ENCODE data around the gene ZP4. TPM values are rescaled to one million over a fixed set of nuclear protein-coding genes. Genes with fewer than 3 reads are reported as not detected.

The ZP4 gene
- total and polyA plus RNA-seq, 5 donors from 2014 or later: not detected

- no peak overlapping the region for H3K4me3 Mint-ChIP-seq
- H3K4me1 ChIP-seq (ENCODE audit: control insufficient read depth, insufficient read depth, low read length, poor library complexity, severe bottlenecking): no peaks in the 10 kb centered on the region
- H3K9me3 Mint-ChIP-seq: peaks cover 0 to 4% (median 1%) of the 10 kb centered on the region in 7 donors
- no peak overlapping the region for H3K4me3 ChIP-seq (ENCODE audit: low read depth, low read length)
- no peak overlapping the region for H3K27ac Mint-ChIP-seq
- H3K9me3 ChIP-seq (ENCODE audit: control insufficient read depth in 2 of 2, low read length in 2 of 2): no peaks in the 10 kb centered on the region
- H3K36me3 Mint-ChIP-seq: no peaks in the 10 kb centered on the region
- H3K36me3 ChIP-seq (ENCODE audit: control insufficient read depth, insufficient read depth, low read length): no peaks in the 10 kb centered on the region
- no peaks in the 10 kb centered on the region for H3K4me1 Mint-ChIP-seq
- no peak overlapping the region for H3K27ac ChIP-seq (ENCODE audit: insufficient read depth, low read length, poor library complexity, severe bottlenecking)
- no peaks in the 10 kb centered on the region for H3K27me3 Mint-ChIP-seq
- no peaks in the 10 kb centered on the region for H3K27me3 ChIP-seq (ENCODE audit: control insufficient read depth, insufficient read depth, low read length)
- DNase-seq (no peak), ATAC-seq (ENCODE audit: low read depth in 2 of 2) (no peak)
Measured at GRCh38 chr1:237891266-237891665, 544 bp upstream of the ZP4 start.

GRCh38 chr1:237890416-237890815, 306 bp downstream of the ZP4 start:
- Histone ChIP-seq H3K36me3 (ENCODE audit: control insufficient read depth, insufficient read depth, low read length) (no peaks in the 10 kb centered on the region), H3K27ac (ENCODE audit: insufficient read depth, low read length, poor library complexity, severe bottlenecking) (no peak overlapping the region), H3K4me3 (ENCODE audit: low read depth, low read length) (no peak overlapping the region), H3K4me1 (ENCODE audit: control insufficient read depth, insufficient read depth, low read length, poor library complexity, severe bottlenecking) (no peaks in the 10 kb centered on the region), H3K9me3 (ENCODE audit: control insufficient read depth in 2 of 2, low read length in 2 of 2) (no peaks in the 10 kb centered on the region), H3K27me3 (ENCODE audit: control insufficient read depth, insufficient read depth, low read length) (no peaks in the 10 kb centered on the region)
- Mint-ChIP-seq H3K9me3 (peaks cover 0 to 6% (median 3%) of the 10 kb centered on the region in 7 donors), H3K4me1 (no peaks in the 10 kb centered on the region), H3K27me3 (no peaks in the 10 kb centered on the region), H3K36me3 (no peaks in the 10 kb centered on the region), H3K4me3 (no peak overlapping the region), H3K27ac (no peak overlapping the region)
- DNase-seq: no peak
- no peak for ATAC-seq (ENCODE audit: low read depth in 2 of 2)

GRCh38 chr1:237888143-237888542, 2.6 kb downstream of the ZP4 start:
- no peaks in the 10 kb centered on the region for H3K36me3 ChIP-seq (ENCODE audit: control insufficient read depth, insufficient read depth, low read length)
- peaks cover 0 to 8% (median 3%) of the 10 kb centered on the region in 7 donors for H3K9me3 Mint-ChIP-seq
- no peaks in the 10 kb centered on the region for H3K27me3 Mint-ChIP-seq
- H3K27ac Mint-ChIP-seq: no peak overlapping the region
- no peak for ATAC-seq (ENCODE audit: low read depth in 2 of 2)
- no peaks in the 10 kb centered on the region for H3K4me1 ChIP-seq (ENCODE audit: control insufficient read depth, insufficient read depth, low read length, poor library complexity, severe bottlenecking)
- no peak overlapping the region for H3K4me3 ChIP-seq (ENCODE audit: low read depth, low read length)
- H3K4me3 Mint-ChIP-seq: no peak overlapping the region
- H3K36me3 Mint-ChIP-seq: no peaks in the 10 kb centered on the region
- no peaks in the 10 kb centered on the region for H3K27me3 ChIP-seq (ENCODE audit: control insufficient read depth, insufficient read depth, low read length)
- no peak overlapping the region for H3K27ac ChIP-seq (ENCODE audit: insufficient read depth, low read length, poor library complexity, severe bottlenecking)
- no peaks in the 10 kb centered on the region for H3K4me1 Mint-ChIP-seq
- no peak for DNase-seq
- no peaks in the 10 kb centered on the region for H3K9me3 ChIP-seq (ENCODE audit: control insufficient read depth in 2 of 2, low read length in 2 of 2)

- DNase-seq (no peak), ATAC-seq (ENCODE audit: low read depth in 2 of 2) (no peak)
- H3K36me3 Mint-ChIP-seq: no peaks in the 10 kb centered on the region
- Histone ChIP-seq H3K27me3 (ENCODE audit: control insufficient read depth, insufficient read depth, low read length) (no peaks in the 10 kb centered on the region), H3K36me3 (ENCODE audit: control insufficient read depth, insufficient read depth, low read length) (no peaks in the 10 kb centered on the region), H3K4me3 (ENCODE audit: low read depth, low read length) (no peak overlapping the region), H3K27ac (ENCODE audit: insufficient read depth, low read length, poor library complexity, severe bottlenecking) (no peak overlapping the region), H3K4me1 (ENCODE audit: control insufficient read depth, insufficient read depth, low read length, poor library complexity, severe bottlenecking) (no peaks in the 10 kb centered on the region), H3K9me3 (ENCODE audit: control insufficient read depth in 2 of 2, low read length in 2 of 2) (no peaks in the 10 kb centered on the region)
- no peaks in the 10 kb centered on the region for H3K4me1 Mint-ChIP-seq
- peaks cover 3 to 11% (median 5%) of the 10 kb centered on the region in 7 donors for H3K9me3 Mint-ChIP-seq
- no peaks in the 10 kb centered on the region for H3K27me3 Mint-ChIP-seq
- no peak overlapping the region for H3K27ac Mint-ChIP-seq
- H3K4me3 Mint-ChIP-seq: no peak overlapping the region
Measured at GRCh38 chr1:237887542-237887941, 3.2 kb downstream of the ZP4 start.

GRCh38 chr1:237884237-237884636, 6.5 kb downstream of the ZP4 start:
- Histone ChIP-seq H3K36me3 (ENCODE audit: control insufficient read depth, insufficient read depth, low read length) (no peaks in the 10 kb centered on the region), H3K9me3 (ENCODE audit: control insufficient read depth in 2 of 2, low read length in 2 of 2) (no peaks in the 10 kb centered on the region), H3K27ac (ENCODE audit: insufficient read depth, low read length, poor library complexity, severe bottlenecking) (no peak overlapping the region), H3K4me1 (ENCODE audit: control insufficient read depth, insufficient read depth, low read length, poor library complexity, severe bottlenecking) (no peaks in the 10 kb centered on the region), H3K4me3 (ENCODE audit: low read depth, low read length) (no peak overlapping the region), H3K27me3 (ENCODE audit: control insufficient read depth, insufficient read depth, low read length) (no peaks in the 10 kb centered on the region)
- Mint-ChIP-seq H3K36me3 (no peaks in the 10 kb centered on the region), H3K27me3 (peaks cover 4% of the 10 kb centered on the region), H3K4me1 (no peaks in the 10 kb centered on the region), H3K27ac (no peak overlapping the region), H3K4me3 (no peak overlapping the region), H3K9me3 (peaks cover 0 to 11% (median 6%) of the 10 kb centered on the region in 7 donors)
- no peak for ATAC-seq (ENCODE audit: low read depth in 2 of 2)
- no peak for DNase-seq

GRCh38 chr1:237879195-237879594, 11.5 kb downstream of the ZP4 start:
- Mint-ChIP-seq H3K4me3 (no peak overlapping the region), H3K4me1 (no peaks in the 10 kb centered on the region), H3K27me3 (peaks cover 4% of the 10 kb centered on the region), H3K9me3 (peaks cover 0 to 7% (median 4%) of the 10 kb centered on the region in 7 donors), H3K27ac (peak overlapping the region in 1 of 3 donors; percentile 16), H3K36me3 (no peaks in the 10 kb centered on the region)
- Histone ChIP-seq H3K27ac (ENCODE audit: insufficient read depth, low read length, poor library complexity, severe bottlenecking) (no peak overlapping the region), H3K36me3 (ENCODE audit: control insufficient read depth, insufficient read depth, low read length) (no peaks in the 10 kb centered on the region), H3K27me3 (ENCODE audit: control insufficient read depth, insufficient read depth, low read length) (no peaks in the 10 kb centered on the region), H3K4me1 (ENCODE audit: control insufficient read depth, insufficient read depth, low read length, poor library complexity, severe bottlenecking) (no peaks in the 10 kb centered on the region), H3K9me3 (ENCODE audit: control insufficient read depth in 2 of 2, low read length in 2 of 2) (no peaks in the 10 kb centered on the region), H3K4me3 (ENCODE audit: low read depth, low read length) (no peak overlapping the region)
- DNase-seq (no peak), ATAC-seq (ENCODE audit: low read depth in 2 of 2) (no peak)

GRCh38 chr1:237878406-237878805, 12.3 kb downstream of the ZP4 start:
- Histone ChIP-seq H3K4me3 (ENCODE audit: low read depth, low read length) (no peak overlapping the region), H3K27ac (ENCODE audit: insufficient read depth, low read length, poor library complexity, severe bottlenecking) (no peak overlapping the region), H3K36me3 (ENCODE audit: control insufficient read depth, insufficient read depth, low read length) (no peaks in the 10 kb centered on the region), H3K9me3 (ENCODE audit: control insufficient read depth in 2 of 2, low read length in 2 of 2) (no peaks in the 10 kb centered on the region), H3K27me3 (ENCODE audit: control insufficient read depth, insufficient read depth, low read length) (no peaks in the 10 kb centered on the region), H3K4me1 (ENCODE audit: control insufficient read depth, insufficient read depth, low read length, poor library complexity, severe bottlenecking) (no peaks in the 10 kb centered on the region)
- H3K4me3 Mint-ChIP-seq: no peak overlapping the region
- H3K36me3 Mint-ChIP-seq: no peaks in the 10 kb centered on the region
- no peak overlapping the region for H3K27ac Mint-ChIP-seq
- ATAC-seq (ENCODE audit: low read depth in 2 of 2) (no peak), DNase-seq (no peak)
- peaks cover 0 to 7% (median 3%) of the 10 kb centered on the region in 7 donors for H3K9me3 Mint-ChIP-seq
- H3K4me1 Mint-ChIP-seq: no peaks in the 10 kb centered on the region
- H3K27me3 Mint-ChIP-seq: peaks cover 4% of the 10 kb centered on the region

GRCh38 chr1:237877631-237878030, 13.1 kb downstream of the ZP4 start:
- Histone ChIP-seq H3K27ac (ENCODE audit: insufficient read depth, low read length, poor library complexity, severe bottlenecking) (no peak overlapping the region), H3K27me3 (ENCODE audit: control insufficient read depth, insufficient read depth, low read length) (no peaks in the 10 kb centered on the region), H3K36me3 (ENCODE audit: control insufficient read depth, insufficient read depth, low read length) (no peaks in the 10 kb centered on the region), H3K4me1 (ENCODE audit: control insufficient read depth, insufficient read depth, low read length, poor library complexity, severe bottlenecking) (no peaks in the 10 kb centered on the region), H3K4me3 (ENCODE audit: low read depth, low read length) (no peak overlapping the region), H3K9me3 (ENCODE audit: control insufficient read depth in 2 of 2, low read length in 2 of 2) (no peaks in the 10 kb centered on the region)
- no peaks in the 10 kb centered on the region for H3K4me1 Mint-ChIP-seq
- H3K4me3 Mint-ChIP-seq: no peak overlapping the region
- H3K27me3 Mint-ChIP-seq: peaks cover 4% of the 10 kb centered on the region
- no peak for ATAC-seq (ENCODE audit: low read depth in 2 of 2)
- H3K9me3 Mint-ChIP-seq: peaks cover 0 to 4% (median 0%) of the 10 kb centered on the region in 7 donors
- no peak for DNase-seq
- H3K27ac Mint-ChIP-seq: no peak overlapping the region
- H3K36me3 Mint-ChIP-seq: no peaks in the 10 kb centered on the region

Measured in CD4-positive, CD25-positive, alpha-beta regulatory T cell (primary cell).